ENCODE data around the gene OSBP2. TPM values are rescaled to one million over a fixed set of nuclear protein-coding genes. Genes with fewer than 3 reads are reported as not detected.
A peak's percentile ranks its signal among the peaks of the same experiment; 100 is the strongest.

OSBP2 gene
- total RNA-seq, 1 experiment from 2014 or later, result 6.2 TPM

DNA sequence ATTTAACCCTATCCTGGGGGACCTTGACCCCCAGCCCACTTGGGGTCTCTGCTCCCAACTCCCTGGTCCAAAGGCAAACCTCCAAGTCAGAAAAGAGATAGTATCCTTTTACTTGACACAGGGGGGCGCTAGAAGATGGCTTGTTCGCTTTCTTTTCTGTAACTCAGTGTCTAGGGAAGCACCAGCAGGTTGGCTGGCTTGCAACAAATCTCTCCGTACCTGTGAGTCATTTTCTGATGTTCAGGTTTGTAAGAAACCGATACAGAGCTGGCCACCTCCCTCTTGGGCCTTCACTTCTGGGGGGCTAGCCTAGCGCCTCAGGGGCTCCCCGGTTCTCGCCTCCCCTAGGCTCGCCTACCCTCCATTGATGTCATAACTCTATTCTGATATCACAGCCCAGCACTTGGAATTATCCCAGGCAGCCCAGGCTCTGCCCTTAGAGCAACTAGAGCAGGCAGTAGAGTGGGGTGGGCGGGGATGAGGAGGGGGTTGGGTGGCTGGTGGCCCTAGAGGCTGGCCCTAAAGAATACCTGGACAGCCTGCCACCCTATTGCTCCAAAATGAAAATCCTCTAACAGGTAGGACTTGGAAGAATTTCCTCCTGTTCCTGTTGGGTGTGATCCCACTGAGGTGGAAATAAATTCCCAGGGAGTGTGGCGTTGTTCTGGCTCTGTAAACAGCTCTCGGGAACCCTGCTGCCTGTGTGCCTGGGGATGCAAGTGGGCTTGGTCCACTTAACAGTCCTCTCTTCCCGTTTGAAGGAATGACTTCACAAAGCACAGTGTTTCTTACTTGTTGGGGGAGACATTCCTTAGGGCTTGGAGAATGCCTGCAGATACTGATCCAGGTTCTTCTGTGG is 69.4 kb downstream of the OSBP2 start:
- BruUV-seq (replicated peaks), result no TSS peak

DNA sequence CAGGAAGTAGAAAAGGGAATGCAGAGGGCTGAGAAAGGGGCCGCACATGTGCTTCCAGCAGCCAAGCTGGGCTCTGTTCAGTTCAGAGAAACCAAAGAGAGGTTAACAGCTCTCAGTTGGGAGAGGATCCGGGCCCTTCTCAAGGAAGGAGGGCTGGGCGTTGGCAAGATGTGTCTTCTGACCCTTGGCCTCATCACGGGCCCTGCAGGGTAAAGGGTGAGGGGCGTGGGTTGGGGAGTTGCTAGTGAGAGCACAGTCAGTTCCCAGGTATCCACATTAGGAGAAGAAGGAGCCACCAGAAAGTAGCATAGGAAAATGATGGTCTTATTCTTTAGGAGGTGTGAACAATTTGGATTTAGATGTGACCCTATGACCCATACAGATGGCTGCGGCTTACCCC is 73.0 kb downstream of the OSBP2 start:
- H3K4me3 Mint-ChIP-seq (ENCODE audit: unreplicated experiment), result no peak overlapping the region
- H3K4me1 Mint-ChIP-seq (ENCODE audit: low read depth, unreplicated experiment), result no peaks in the 10 kb centered on the region
- no peaks in the 10 kb centered on the region for H3K36me3 ChIP-seq (ENCODE audit: control insufficient read depth, insufficient read depth, low read length)
- no peaks in the 10 kb centered on the region for H3K9me3 ChIP-seq
- H3K27ac Mint-ChIP-seq (ENCODE audit: unreplicated experiment), result no peak overlapping the region
- H3K36me3 Mint-ChIP-seq (ENCODE audit: insufficient read depth, unreplicated experiment), result no peaks in the 10 kb centered on the region
- no peaks in the 10 kb centered on the region for H3K9me3 Mint-ChIP-seq (ENCODE audit: unreplicated experiment)
- intact Hi-C loops (cut with micrococcal nuclease; ENCODE audit: unreplicated experiment), result loop anchor here (10.0 kb wide), 1 partner anchor 377 kb away; the partner anchor contains the start of gene PLA2G3
- no peaks in the 10 kb centered on the region for H3K27me3 Mint-ChIP-seq (ENCODE audit: insufficient read depth, unreplicated experiment)
- DNase-seq, result no peak
- ChIA-PET POLR2A (no interaction called here), CTCF (no interaction called here)
- no peak overlapping the region for H3K4me3 ChIP-seq (ENCODE audit: low read depth, low read length)
- TF ChIP-seq, protein P1, sequence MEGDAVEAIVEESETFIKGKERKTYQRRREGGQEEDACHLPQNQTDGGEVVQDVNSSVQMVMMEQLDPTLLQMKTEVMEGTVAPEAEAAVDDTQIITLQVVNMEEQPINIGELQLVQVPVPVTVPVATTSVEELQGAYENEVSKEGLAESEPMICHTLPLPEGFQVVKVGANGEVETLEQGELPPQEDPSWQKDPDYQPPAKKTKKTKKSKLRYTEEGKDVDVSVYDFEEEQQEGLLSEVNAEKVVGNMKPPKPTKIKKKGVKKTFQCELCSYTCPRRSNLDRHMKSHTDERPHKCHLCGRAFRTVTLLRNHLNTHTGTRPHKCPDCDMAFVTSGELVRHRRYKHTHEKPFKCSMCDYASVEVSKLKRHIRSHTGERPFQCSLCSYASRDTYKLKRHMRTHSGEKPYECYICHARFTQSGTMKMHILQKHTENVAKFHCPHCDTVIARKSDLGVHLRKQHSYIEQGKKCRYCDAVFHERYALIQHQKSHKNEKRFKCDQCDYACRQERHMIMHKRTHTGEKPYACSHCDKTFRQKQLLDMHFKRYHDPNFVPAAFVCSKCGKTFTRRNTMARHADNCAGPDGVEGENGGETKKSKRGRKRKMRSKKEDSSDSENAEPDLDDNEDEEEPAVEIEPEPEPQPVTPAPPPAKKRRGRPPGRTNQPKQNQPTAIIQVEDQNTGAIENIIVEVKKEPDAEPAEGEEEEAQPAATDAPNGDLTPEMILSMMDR (IDR thresholded peaks at IDR 0.05; ENCODE audit: insufficient read depth in 1 of 2, low read depth in 1 of 2, low read length in 1 of 2, severe bottlenecking in 1 of 2, unreplicated experiment in 1 of 2), result no peak
- H3K4me1 ChIP-seq, result no peaks in the 10 kb centered on the region
- BruUV-seq (replicated peaks), result no TSS peak
- no peaks in the 10 kb centered on the region for H3K27me3 ChIP-seq (replicated peaks; ENCODE audit: control insufficient read depth, insufficient read depth, low read length)

More for the DNA sequence above, 69.4 kb downstream of the OSBP2 start:
- Histone ChIP-seq H3K27me3 (replicated peaks; ENCODE audit: control insufficient read depth, insufficient read depth, low read length) (no peaks in the 10 kb centered on the region), H3K9me3 (no peaks in the 10 kb centered on the region), H3K4me1 (no peaks in the 10 kb centered on the region), H3K36me3 (ENCODE audit: control insufficient read depth, insufficient read depth, low read length) (no peaks in the 10 kb centered on the region), H3K4me3 (ENCODE audit: low read depth, low read length) (no peak overlapping the region)
- intact Hi-C loops (cut with micrococcal nuclease; ENCODE audit: unreplicated experiment), result loop anchor here (1.0 to 10.0 kb wide), 5 partner anchors 38 to 467 kb away; partner anchors contain the start of gene PLA2G3
- Mint-ChIP-seq H3K9me3 (ENCODE audit: unreplicated experiment) (no peaks in the 10 kb centered on the region), H3K4me3 (ENCODE audit: unreplicated experiment) (no peak overlapping the region), H3K27me3 (ENCODE audit: insufficient read depth, unreplicated experiment) (no peaks in the 10 kb centered on the region), H3K27ac (ENCODE audit: unreplicated experiment) (no peak overlapping the region), H3K36me3 (ENCODE audit: insufficient read depth, unreplicated experiment) (no peaks in the 10 kb centered on the region), H3K4me1 (ENCODE audit: low read depth, unreplicated experiment) (no peaks in the 10 kb centered on the region)
- DNase-seq, result peak; percentile 76 to 78
- TF ChIP-seq, protein P1 (IDR thresholded peaks at IDR 0.05; ENCODE audit: insufficient read depth in 1 of 2, low read depth in 1 of 2, low read length in 1 of 2, severe bottlenecking in 1 of 2, unreplicated experiment in 1 of 2), result peak; percentile 64 to 68
- CTCF ChIA-PET, result interaction anchor here (0.6 to 1.8 kb wide), 6 partner anchors 39 to 158 kb away, joined by 3 to 15 read pairs (median 4); no protein-coding TSS in a partner anchor
- POLR2A ChIA-PET, result interaction anchor here (0.6 kb wide), 1 partner anchor 205 kb away, joined by 3 read pairs; the partner anchor contains the start of genes MORC2 and TUG1

DNA sequence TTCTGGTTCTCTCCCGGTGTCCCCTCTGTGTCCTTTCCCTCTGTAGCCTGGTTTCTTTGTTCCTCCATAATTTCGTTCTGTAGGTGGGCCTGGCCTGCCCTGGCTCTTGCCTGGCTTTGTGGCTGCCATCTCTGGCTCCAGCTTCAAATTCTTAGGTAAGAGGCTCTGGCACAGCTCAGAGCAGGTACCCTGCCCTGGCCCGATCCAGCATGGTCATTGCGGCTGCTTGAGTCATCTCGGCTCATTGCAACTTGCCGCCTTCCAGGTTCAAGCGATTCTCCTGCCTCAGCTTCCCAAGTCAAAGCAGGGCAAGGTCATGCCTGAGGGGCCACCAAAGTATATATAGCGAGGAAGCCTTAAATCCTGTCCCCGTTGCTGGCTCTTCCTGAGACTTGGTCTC is 76.0 kb downstream of the OSBP2 start:
- H3K27me3 Mint-ChIP-seq (ENCODE audit: insufficient read depth, unreplicated experiment), result no peaks in the 10 kb centered on the region
- Histone ChIP-seq H3K4me1 (no peaks in the 10 kb centered on the region), H3K4me3 (ENCODE audit: low read depth, low read length) (no peak overlapping the region), H3K36me3 (ENCODE audit: control insufficient read depth, insufficient read depth, low read length) (no peaks in the 10 kb centered on the region), H3K27me3 (replicated peaks; ENCODE audit: control insufficient read depth, insufficient read depth, low read length) (no peaks in the 10 kb centered on the region), H3K9me3 (no peaks in the 10 kb centered on the region)
- no TSS peak for BruUV-seq (replicated peaks)
- no peak for DNase-seq
- H3K4me1 Mint-ChIP-seq (ENCODE audit: low read depth, unreplicated experiment), result no peaks in the 10 kb centered on the region
- ChIA-PET POLR2A (no interaction called here), CTCF (no interaction called here)
- H3K36me3 Mint-ChIP-seq (ENCODE audit: insufficient read depth, unreplicated experiment), result no peaks in the 10 kb centered on the region
- H3K9me3 Mint-ChIP-seq (ENCODE audit: unreplicated experiment), result no peaks in the 10 kb centered on the region
- intact Hi-C loops (cut with micrococcal nuclease; ENCODE audit: unreplicated experiment), result no loop called here
- TF ChIP-seq, protein P1 (IDR thresholded peaks at IDR 0.05; ENCODE audit: insufficient read depth in 1 of 2, low read depth in 1 of 2, low read length in 1 of 2, severe bottlenecking in 1 of 2, unreplicated experiment in 1 of 2), result no peak
- H3K27ac Mint-ChIP-seq (ENCODE audit: unreplicated experiment), result no peak overlapping the region
- H3K4me3 Mint-ChIP-seq (ENCODE audit: unreplicated experiment), result no peak overlapping the region
